GM18498 (cell line): Measurements from ENCODE around the gene DDAH1.
A peak's percentile ranks its signal among the peaks of the same experiment; 100 is the strongest.

Experiments used
- ATAC-seq: cut with Tn5 transposase; IDR thresholded peaks from one replicate; pipeline ENCODE4 v1.9.1; 2021; ENCODE audit warnings: mild to moderate bottlenecking, moderate library complexity; ENCODE audit not compliant: unreplicated experiment

The DDAH1 gene

DNA sequence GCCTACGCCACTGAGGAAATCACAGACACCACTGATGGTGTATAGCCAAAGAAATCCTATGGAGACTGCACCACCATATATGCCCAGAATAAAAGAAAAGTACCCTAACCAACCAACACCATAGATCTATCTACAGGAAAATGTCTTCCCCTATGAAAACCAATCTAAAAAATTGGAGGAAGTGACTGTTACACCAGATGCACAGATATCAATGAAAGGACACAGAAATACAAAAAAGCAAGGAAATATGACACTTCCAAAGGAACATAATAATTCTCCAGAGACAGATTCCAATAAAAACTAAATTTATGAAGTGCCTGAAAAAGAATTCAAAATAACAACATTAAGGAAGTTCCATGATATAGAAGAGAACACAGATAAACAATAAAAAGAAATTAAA lies 131.8 kb downstream of the DDAH1 start:
- ATAC-seq, result no peak

DNA sequence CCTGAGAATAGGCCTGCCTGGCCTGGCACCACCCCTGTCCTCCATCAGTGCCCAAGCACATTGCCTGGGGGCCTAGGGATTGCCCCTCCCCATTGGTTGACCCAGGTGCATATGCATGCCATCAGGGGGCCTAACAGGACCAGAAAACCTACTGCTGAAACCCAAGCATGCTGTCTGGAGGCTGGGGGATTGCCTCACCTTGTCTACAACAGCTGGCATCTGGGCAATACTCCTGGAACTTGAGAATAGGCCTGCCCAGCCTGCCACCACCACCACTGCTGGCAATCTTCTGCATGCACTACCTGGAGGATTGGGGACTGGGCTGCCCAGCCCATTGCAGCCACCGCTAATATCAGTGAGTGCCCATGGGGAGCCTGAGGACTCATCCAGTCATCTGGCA lies 132.4 kb downstream of the DDAH1 start:
- no peak for ATAC-seq

DNA sequence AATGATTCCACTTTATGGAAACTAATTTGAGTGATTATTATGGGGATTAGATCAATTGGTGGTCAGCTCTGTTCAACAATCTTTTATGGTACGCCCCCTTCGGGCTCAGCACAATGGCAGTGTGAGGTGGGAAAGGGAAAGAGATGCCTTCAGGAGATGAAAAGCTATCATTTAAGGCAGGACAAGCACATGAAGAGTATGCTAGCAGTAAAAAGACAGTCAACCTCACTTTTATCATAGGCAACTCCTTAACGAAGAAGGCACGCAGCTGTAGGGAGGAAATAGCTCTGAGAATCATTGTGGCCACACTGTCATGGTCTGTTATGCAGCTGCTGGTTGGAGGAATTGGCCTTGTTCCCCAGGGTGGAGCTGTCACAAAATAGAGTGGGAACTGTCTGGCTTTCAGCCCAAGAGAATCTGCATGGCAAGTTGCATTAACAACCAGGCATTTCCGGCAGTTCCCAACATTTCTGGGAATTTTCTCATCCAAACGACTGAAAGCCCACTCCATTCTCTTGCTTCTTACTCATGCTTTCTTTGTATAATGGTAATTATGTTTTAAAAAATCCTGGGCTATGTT lies 134.2 kb downstream of the DDAH1 start:
- peak; percentile 70 for ATAC-seq

DNA sequence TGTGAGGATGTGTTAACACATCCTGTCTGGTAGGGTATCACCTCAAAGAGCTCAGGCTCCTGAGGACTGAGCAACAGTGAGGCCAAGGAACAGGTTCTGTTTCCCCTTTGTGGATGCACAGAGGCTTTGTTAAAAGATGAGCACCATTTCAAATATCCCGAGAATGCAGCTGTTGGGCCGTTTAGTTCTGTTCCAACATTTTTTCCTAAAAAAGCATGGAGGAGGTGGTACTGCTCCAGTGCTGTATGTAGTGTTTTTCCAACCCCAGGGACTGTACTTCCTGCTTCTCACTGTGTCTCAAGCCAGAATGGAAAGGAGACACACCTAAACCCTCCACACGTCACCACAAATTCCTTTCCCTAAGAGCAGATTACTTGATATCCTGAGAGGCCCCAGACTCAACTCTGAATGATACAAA lies 134.7 kb downstream of the DDAH1 start:
- ATAC-seq, result no peak

DNA sequence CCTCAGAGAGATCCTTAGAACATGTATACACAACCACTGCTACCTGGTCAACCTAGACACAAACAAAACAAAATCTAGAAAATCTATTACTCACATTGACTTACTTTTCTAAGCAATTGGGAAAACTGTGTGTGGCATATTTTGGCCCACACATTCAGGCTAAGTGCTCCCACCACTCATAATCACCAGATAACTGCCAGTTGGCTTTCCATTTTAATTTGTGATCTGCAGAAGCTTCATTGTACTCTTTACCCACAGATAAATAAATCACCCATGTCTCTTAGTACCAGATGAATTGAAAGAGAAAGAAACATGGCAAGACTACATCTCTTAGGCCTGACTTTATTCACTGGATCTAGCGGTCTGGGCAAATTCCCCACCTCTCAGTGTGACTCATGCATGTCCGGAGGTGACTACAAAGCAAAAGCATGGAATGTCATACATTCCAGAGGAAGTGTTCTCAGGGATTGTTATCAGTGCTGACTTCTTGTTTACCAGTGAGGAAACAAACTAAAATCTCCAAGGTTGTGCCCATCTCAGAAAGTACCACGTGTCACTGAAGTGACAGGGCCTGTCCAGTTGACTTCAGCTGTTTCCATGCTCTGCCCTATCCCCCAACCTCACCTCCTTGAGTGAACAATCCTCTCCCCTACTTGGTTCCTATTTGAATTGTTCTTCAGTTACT lies 136.1 kb downstream of the DDAH1 start:
- ATAC-seq, result no peak

GRCh38 chr1:85327759-85328158 lies 137.2 kb downstream of the DDAH1 start:
- no peak for ATAC-seq

GRCh38 chr1:85326851-85327250 lies 138.1 kb downstream of the DDAH1 start:
- ATAC-seq, result no peak

- ATAC-seq, result no peak
These were observed 138.6 kb downstream of the DDAH1 start for GRCh38 chr1:85326336-85326735.

DNA sequence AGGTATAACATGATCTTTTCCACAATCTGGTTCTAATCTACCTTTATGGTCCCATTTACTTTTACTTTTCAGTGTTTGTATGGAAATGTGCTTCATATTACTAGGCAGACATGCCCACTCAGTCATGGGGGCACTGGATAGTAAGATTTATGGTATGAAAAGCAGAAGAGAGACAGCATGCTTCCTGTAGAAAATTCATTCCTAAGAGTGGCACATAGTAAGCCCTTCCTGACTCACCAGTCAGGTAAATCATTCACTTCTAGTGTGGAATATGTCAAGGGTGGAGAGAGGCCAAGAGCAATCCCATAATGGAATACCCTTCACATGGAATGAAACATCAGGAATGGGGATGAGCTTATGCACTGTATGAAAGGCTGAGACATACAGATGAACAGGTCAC lies 139.0 kb downstream of the DDAH1 start:
- ATAC-seq, result no peak

- no peak for ATAC-seq
These were observed 141.2 kb downstream of the DDAH1 start for GRCh38 chr1:85323770-85324169.

- no peak for ATAC-seq
These were observed 142.3 kb downstream of the DDAH1 start for GRCh38 chr1:85322655-85323054.

DNA sequence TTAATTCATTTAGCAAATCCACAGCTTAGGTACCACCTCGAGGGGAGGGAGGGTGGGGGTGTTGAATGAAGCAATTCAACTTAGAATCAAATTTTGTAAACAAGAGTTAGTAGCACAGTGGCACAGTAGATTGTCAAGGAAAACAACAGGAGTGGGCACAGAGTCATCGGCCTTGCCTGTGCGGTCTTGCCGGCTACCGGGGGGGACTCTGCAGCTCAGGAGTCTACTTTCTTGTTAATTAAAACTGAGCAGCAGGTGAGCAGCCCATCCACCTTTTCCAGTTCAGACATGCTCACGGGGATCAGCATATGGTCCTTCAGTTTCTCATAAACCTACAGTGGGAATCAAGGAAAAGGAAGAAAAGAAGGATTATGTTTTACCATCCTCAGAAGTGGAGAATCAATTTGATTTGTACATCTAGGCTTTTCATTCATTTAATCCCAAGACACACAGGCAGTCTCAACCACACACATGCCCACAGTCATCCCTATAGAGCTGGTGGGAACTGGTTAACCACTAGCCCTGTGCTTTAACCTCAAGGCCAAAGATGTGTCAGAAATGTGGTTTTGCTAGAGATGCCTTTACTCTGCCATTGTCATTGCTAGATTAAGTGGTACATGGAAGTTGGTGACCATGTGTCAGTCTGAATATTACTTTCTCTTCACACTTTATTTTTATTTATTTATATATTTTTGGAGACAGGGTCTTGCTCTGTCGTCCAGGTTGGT lies 143.6 kb downstream of the DDAH1 start:
- peak; percentile 78 for ATAC-seq

DNA sequence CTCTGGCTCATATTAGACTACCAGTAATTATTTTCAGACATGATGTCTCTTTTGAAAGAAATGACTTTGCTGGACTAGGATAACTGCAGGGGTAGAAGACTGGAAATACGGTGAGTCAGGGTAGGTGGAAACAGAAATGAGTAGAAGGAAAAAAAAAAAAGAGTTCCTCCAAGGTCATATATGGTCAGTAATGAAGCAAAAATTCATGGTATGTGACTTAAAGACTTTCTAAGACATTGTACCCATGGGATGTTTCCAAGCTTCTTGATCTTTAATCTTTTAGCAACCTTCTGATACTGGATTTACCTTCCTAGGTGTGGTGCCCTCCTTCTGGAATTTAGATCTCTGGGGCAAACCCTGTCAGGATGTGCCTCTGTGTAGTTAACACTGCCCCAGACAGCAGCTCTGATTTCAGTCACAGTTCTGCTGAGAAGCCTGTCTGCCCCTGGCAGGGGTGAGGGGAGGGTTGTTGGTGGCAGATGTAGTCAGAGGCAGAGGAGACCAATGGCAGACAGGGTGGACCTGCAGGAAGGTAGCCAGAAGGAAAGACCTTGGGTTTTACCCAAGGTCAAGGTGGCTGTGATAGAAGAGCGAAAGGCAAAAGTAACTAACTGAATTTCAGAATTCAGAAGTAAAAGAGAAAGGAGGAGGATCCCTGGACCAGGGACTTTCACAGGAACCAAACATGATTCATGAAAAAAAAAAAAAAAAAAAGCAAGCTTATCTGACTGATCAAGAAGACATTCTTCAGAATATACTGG lies 144.4 kb downstream of the DDAH1 start:
- ATAC-seq, result peak; percentile 42

- no peak for ATAC-seq
These were observed 145.0 kb downstream of the DDAH1 start for GRCh38 chr1:85319931-85320330.

GRCh38 chr1:85319491-85319890 lies 145.5 kb downstream of the DDAH1 start:
- ATAC-seq, result no peak

DNA sequence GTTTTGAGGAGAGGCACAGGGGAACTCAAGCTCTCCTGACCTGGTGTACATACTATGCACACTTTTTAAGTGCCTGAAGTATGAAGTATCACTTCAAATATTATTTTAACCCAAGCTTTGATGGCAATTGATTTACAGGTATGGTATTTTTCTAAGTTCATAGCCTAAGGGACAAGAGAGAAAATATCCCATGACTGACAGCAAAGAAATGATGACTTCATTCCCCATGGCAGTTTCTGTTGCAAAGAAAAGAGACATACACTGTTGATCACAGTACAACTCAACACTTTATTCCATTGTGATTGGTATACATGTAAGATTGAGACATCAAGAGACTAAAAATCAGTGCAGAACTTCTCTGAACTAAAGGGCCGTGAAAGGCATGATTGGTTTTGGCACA lies 146.7 kb downstream of the DDAH1 start:
- ATAC-seq, result no peak

GRCh38 chr1:85317560-85317959 lies 147.4 kb downstream of the DDAH1 start:
- ATAC-seq, result no peak

DNA sequence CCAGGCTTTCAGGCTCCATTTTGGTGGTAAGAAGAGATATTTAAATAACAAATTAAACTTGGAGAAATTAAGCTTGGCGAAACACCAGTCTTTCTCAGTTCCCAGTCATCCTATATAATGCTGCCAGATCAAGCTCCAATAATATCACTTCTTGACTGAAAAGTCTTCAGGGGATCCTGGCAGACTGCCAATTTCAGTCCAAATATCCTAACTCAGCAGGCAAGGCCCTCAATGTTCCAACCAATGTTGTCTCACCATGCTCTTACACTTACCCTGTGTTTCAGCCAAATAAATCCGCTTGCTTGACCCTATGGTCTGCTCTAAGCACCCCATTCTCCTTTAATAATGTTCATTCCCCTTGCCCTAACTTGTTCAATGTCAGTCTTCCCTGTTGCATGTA lies 148.6 kb downstream of the DDAH1 start:
- ATAC-seq, result no peak

GRCh38 chr1:85315789-85316188 lies 149.2 kb downstream of the DDAH1 start:
- ATAC-seq, result no peak

DNA sequence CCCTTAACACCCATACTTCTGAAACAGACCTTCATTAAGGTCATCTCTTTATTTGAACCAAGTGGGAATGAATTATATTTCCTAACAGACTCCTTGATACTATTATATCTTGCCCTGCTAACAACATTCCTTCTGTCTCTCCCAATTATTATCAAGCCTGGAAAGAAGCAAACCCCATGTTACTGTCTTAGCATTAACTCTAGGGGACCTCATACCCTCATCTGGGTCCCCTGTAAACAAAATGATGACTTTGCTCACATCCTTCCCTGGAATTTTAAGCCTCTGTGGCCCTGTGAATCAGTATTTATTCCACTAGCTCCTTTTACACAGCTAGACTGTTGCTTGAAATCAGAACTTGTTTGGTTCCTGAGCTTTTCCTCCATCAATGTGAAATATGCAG lies 150.2 kb downstream of the DDAH1 start:
- ATAC-seq, result no peak

DNA sequence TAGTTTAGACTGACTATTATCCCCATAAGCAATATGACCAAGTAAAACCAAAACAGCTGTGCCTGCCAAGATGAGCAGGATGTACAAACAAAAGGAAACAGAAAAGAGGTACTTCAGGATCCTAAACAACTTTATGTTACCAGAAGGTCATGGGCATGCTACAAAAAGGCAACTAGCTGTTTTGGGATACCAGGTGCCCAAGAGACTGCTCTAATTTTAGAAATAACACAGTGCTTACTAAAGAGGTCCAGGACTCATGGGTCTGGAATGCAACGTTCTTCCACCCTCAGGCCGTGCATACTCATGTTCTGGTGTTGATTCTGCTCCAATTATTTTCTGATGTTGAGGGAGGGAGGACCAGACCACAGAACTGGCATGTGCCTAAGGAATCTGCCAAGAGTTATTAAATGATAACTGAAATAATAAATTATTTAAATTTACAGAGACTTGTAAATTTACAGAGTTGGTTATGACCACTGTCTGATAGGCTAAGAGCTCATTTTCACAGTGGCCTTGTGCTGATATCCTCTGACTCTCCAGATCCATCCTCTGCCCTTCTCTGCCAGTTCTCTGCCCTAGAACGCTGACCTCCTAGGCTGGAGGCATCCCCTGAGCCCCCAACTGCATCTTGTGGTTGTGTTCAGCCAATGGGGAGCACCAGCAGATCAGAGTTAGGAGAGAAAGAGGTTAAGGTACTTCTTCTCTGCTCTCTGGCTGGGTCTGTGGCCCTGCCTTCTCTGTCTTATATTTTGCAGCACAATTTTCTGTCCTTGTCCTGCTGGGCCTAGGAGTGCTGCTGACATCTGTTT lies 150.9 kb downstream of the DDAH1 start:
- ATAC-seq, result no peak
